SHP77 treated with DMSO at 0.1 percent for 48 hours (cell line): ENCODE data around the gene RNF213.
"Not testable (repeated sequence)": the region's sequence is repeated elsewhere in the genome, so short reads cannot be mapped to it uniquely, and the experiment has no call there.

Experiments used
- DNase-seq: peaks from one replicate; lab custom pipeline; 2025; lab: John Stamatoyannopoulos, UW

RNF213 gene

GRCh38 chr17:80295146-80295545, 34.5 kb downstream of the RNF213 start:
- DNase-seq: no peak

GRCh38 chr17:80295559-80295958, 34.9 kb downstream of the RNF213 start:
- no peak for DNase-seq

- DNase-seq: no peak
Observed at GRCh38 chr17:80296221-80296620, 35.6 kb downstream of the RNF213 start.

GRCh38 chr17:80297996-80298560, 37.4 kb downstream of the RNF213 start:
- no peak for DNase-seq

GRCh38 chr17:80299350-80300100, 38.9 kb downstream of the RNF213 start:
- not testable (repeated sequence) for DNase-seq

- DNase-seq: not testable (repeated sequence)
Observed at GRCh38 chr17:80300756-80301155, 40.1 kb downstream of the RNF213 start.

- no peak for DNase-seq
Observed at GRCh38 chr17:80303824-80304223, 43.2 kb downstream of the RNF213 start.

GRCh38 chr17:80307994-80308691, 47.5 kb downstream of the RNF213 start:
- no peak for DNase-seq

- DNase-seq: no peak
Observed at GRCh38 chr17:80308692-80309517, 48.3 kb downstream of the RNF213 start.

- DNase-seq: no peak
Observed at GRCh38 chr17:80311216-80311827, 50.7 kb downstream of the RNF213 start.

GRCh38 chr17:80312621-80313135, 52.0 kb downstream of the RNF213 start:
- DNase-seq: no peak

- no peak for DNase-seq
Observed at GRCh38 chr17:80313160-80313829, 52.6 kb downstream of the RNF213 start.

GRCh38 chr17:80313946-80314345, 53.3 kb downstream of the RNF213 start:
- not testable (repeated sequence) for DNase-seq

GRCh38 chr17:80315517-80316182, 55.0 kb downstream of the RNF213 start:
- DNase-seq: no peak

- no peak for DNase-seq
Observed at GRCh38 chr17:80316431-80316830, 55.8 kb downstream of the RNF213 start.

GRCh38 chr17:80316927-80317705, 56.5 kb downstream of the RNF213 start:
- DNase-seq: no peak

- no peak for DNase-seq
Observed at GRCh38 chr17:80317706-80317980, 57.0 kb downstream of the RNF213 start.

- DNase-seq: no peak
Observed at GRCh38 chr17:80318166-80318565, 57.5 kb downstream of the RNF213 start.

- DNase-seq: no peak
Observed at GRCh38 chr17:80319262-80319998, 58.8 kb downstream of the RNF213 start.
